Spleen (tissue), 11 donors: ENCODE results near the gene IARS1. TPM values are rescaled to one million over a fixed set of nuclear protein-coding genes. Genes with fewer than 3 reads are reported as not detected.

Experiments
- DNase-seq: peaks from one replicate; pipeline ENCODE4 v3.0.0-alpha.2; 2020
- H3K27ac ChIP-seq, 8 donors: fragments of 200-600 bp; sonication (generic) in 7 of 8; 1 replicate in 4 of 8; 2 replicates in 4 of 8; pipeline versions ENCODE4 v1.5.0 to v1.8.0; 2016 to 2021; ENCODE audit warnings: inconsistent platforms in 4 of 8, mild to moderate bottlenecking in 4 of 8, moderate library complexity in 1 of 8
- H3K27me3 ChIP-seq, 7 donors: fragments of 200-600 bp; sonication (generic) in 6 of 7; replicated peaks in 1 of 7; 1 replicate in 4 of 7; 2 replicates in 3 of 7; pipeline versions ENCODE4 v1.5.0 to v1.8.0; 2016 to 2021; ENCODE audit warnings: inconsistent platforms in 3 of 7, mild to moderate bottlenecking in 1 of 7
- H3K36me3 ChIP-seq, 6 donors: fragments of 200-600 bp; sonication (generic) in 5 of 6; 1 replicate in 4 of 6; 2 replicates in 2 of 6; pipeline versions ENCODE4 v1.5.0 to v1.8.0; 2016 to 2021; ENCODE audit warnings: inconsistent platforms in 2 of 6
- H3K4me1 ChIP-seq, 6 donors: fragments of 200-600 bp; sonication (generic) in 5 of 6; 1 replicate in 3 of 6; 2 replicates in 3 of 6; pipeline versions ENCODE4 v1.5.0 to v1.8.0; 2016 to 2021; ENCODE audit warnings: inconsistent platforms in 3 of 6
- H3K4me3 ChIP-seq, 8 donors: fragments of 200-600 bp; sonication (generic) in 7 of 8; 1 replicate in 4 of 8; 2 replicates in 4 of 8; pipeline versions ENCODE4 v1.5.0 to v1.8.0; 2016 to 2021; ENCODE audit warnings: inconsistent platforms in 4 of 8, mild to moderate bottlenecking in 4 of 8, moderate library complexity in 2 of 8
- H3K9me3 ChIP-seq, 8 donors: fragments of 200-600 bp; sonication (generic) in 7 of 8; 1 replicate in 4 of 8; 2 replicates in 4 of 8; pipeline versions ENCODE4 v1.5.0 to v1.8.0; 2016 to 2021; ENCODE audit warnings: inconsistent platforms in 4 of 8
- CTCF ChIP-seq, 11 experiments: fragments of 200-600 bp in 7 of 11; fragments of 450-650 bp in 4 of 11; sonication (generic) in 4 of 11; IDR thresholded peaks in 8 of 11; conservative IDR thresholded peaks in 3 of 11; 1 replicate in 7 of 11; 2 replicates in 4 of 11; pipeline versions ENCODE4 v1.4.0 to v1.8.0; 2016 to 2021; ENCODE audit warnings: antibody characterized with exemption in 11 of 11, inconsistent platforms in 4 of 11, mild to moderate bottlenecking in 1 of 11
- POLR2A ChIP-seq, 3 donors: fragments of 450-650 bp; IDR thresholded peaks; one replicate each; pipeline ENCODE4 v1.5.1; 2017; ENCODE audit warnings: antibody characterized with exemption in 3 of 3, mild to moderate bottlenecking in 1 of 3
- POLR2AphosphoS5 ChIP-seq, 3 donors: sonication (generic); formaldehyde crosslinking; IDR thresholded peaks; one replicate each; pipeline ENCODE4 v1.5.1; 2017; ENCODE audit warnings: antibody characterized with exemption in 3 of 3
- WGBS, 5 donors: extraction: QIAGEN DNeasy Blood & Tissue Kit in 3 of 5; methylation state at CpG; one replicate each; pipeline versions ENCODE4 v1.1.5 to v1.1.7; 2013 to 2018; 5-methylcytosine and 5-hydroxymethylcytosine counted together
- intact Hi-C: fragments of 100-400 bp; cut with DNase I; formaldehyde crosslinking; loops from one replicate; pipeline ENCODE4 v1.15.0; 2023; ENCODE audit warnings: low total_unique reads
- polyA plus RNA-seq, 3 donors: library from polyadenylated mRNA; stranded (reverse); fragments of 200-250 nt; gene quantifications; one replicate each; pipeline ENCODE4 v1.2.1, GENCODE V29; 2013
- total RNA-seq, 7 donors: library from RNA; depleted of rRNA in 3 of 7; stranded (reverse); fragments of >200 nt in 3 of 7; fragmentation: NEBNext Ultra II Directional in 4 of 7; extraction: Animal tissue kit (Norgen Biotek cat#: 25700) in 4 of 7; gene quantifications; one replicate each; pipeline versions ENCODE4 v1.1.0 to v1.2.1, GENCODE V29; 2016 to 2021
- donor health status: healthy with polysubstance abuse.
- donor health status: DM: no; HTN: no; CAD: no; lungs with moderate emphysema.
- donor health status: DM: no; HTN: no; CAD: no.
- donor health status: Bipolar disorder and iron deficiency.
- donor health status: healthy.
- donor health status: DM: no; HTN: no; CAD: no.
- donor health status: DM: yes; HTN: yes; CAD: no.

The IARS1 gene
- total and polyA plus RNA-seq, 10 donors = 16.0 to 110 (median 61.5) TPM

- WGBS, 5 donors = 14 to 30% (median 20%) methylated on average over 13 of the region's 13 CpGs
- DNase-seq = peak; percentile 76
Measured at GRCh38 chr9:92294297-92294676, 790 bp upstream of the IARS1 start.

GRCh38 chr9:92293075-92293354, 482 bp downstream of the IARS1 start:
- H3K27ac ChIP-seq = peak overlapping the region in 7 of 8 donors; percentile 72 to 91 (median 87)
- no peak for DNase-seq
- H3K4me3 ChIP-seq = peak overlapping the region; percentile 61 to 85 (median 76)
- H3K4me1 ChIP-seq = peaks cover 19 to 67% (median 37%) of the 10 kb centered on the region in 6 donors
- peaks cover 0 to 43% (median 17%) of the 10 kb centered on the region in 6 donors for H3K36me3 ChIP-seq
- intact Hi-C loops = loop anchor here (5.0 kb wide), 1 partner anchor 34 kb away; the partner anchor contains the start of genes CENPP and NOL8
- H3K9me3 ChIP-seq = no peaks in the 10 kb centered on the region
- WGBS, 5 donors = 1 to 2% (median 1%) methylated on average over 5 of the region's 5 CpGs
- H3K27me3 ChIP-seq = no peaks in the 10 kb centered on the region
- TF ChIP-seq POLR2AphosphoS5 (IDR thresholded peaks at IDR 0.05) (no peak), CTCF (IDR thresholded peaks at IDR 0.05 in 8 of 11, conservative IDR thresholded peaks at IDR 0.05 in 3 of 11) (no peak), POLR2A (IDR thresholded peaks at IDR 0.05) (no peak)

More at GRCh38 chr9:92294297-92294676, 790 bp upstream of the IARS1 start:
- H3K36me3 ChIP-seq = peaks cover 0 to 43% (median 21%) of the 10 kb centered on the region in 6 donors
- H3K9me3 ChIP-seq = no peaks in the 10 kb centered on the region
- TF ChIP-seq CTCF (IDR thresholded peaks at IDR 0.05 in 8 of 11, conservative IDR thresholded peaks at IDR 0.05 in 3 of 11) (no peak), POLR2AphosphoS5 (IDR thresholded peaks at IDR 0.05) (no peak), POLR2A (IDR thresholded peaks at IDR 0.05) (no peak)
- peak overlapping the region; percentile 61 to 85 (median 76) for H3K4me3 ChIP-seq
- H3K4me1 ChIP-seq = peaks cover 21 to 80% (median 43%) of the 10 kb centered on the region in 6 donors
- intact Hi-C loops = loop anchor here (5.0 kb wide), 1 partner anchor 33 kb away; the partner anchor contains the start of genes CENPP and NOL8
- no peaks in the 10 kb centered on the region for H3K27me3 ChIP-seq
- peak overlapping the region; percentile 66 to 91 (median 86) for H3K27ac ChIP-seq

GRCh38 chr9:92292338-92293074, 991 bp downstream of the IARS1 start:
- Histone ChIP-seq H3K27me3 (no peaks in the 10 kb centered on the region), H3K27ac (peak overlapping the region in 5 of 8 donors; percentile 86 to 91 (median 90)), H3K4me3 (peak overlapping the region; percentile 61 to 85 (median 76)), H3K4me1 (peaks cover 17 to 62% (median 36%) of the 10 kb centered on the region in 6 donors), H3K9me3 (no peaks in the 10 kb centered on the region), H3K36me3 (peaks cover 0 to 43% (median 17%) of the 10 kb centered on the region in 6 donors)
- no peak for DNase-seq
- TF ChIP-seq CTCF (IDR thresholded peaks at IDR 0.05 in 8 of 11, conservative IDR thresholded peaks at IDR 0.05 in 3 of 11) = no peak
- no peak for TF ChIP-seq POLR2A (IDR thresholded peaks at IDR 0.05)
- TF ChIP-seq POLR2AphosphoS5 (IDR thresholded peaks at IDR 0.05) = no peak
- 38 to 59% (median 47%) methylated on average over 7 to 8 of the region's 8 CpGs for WGBS, 5 donors
- intact Hi-C loops = loop anchor here (5.0 kb wide), 1 partner anchor 35 kb away; the partner anchor contains the start of genes CENPP and NOL8

- Histone ChIP-seq H3K9me3 (no peaks in the 10 kb centered on the region), H3K27me3 (no peaks in the 10 kb centered on the region), H3K4me3 (no peak overlapping the region), H3K27ac (no peak overlapping the region), H3K36me3 (peaks cover 0 to 44% (median 19%) of the 10 kb centered on the region in 6 donors), H3K4me1 (peaks cover 17 to 56% (median 33%) of the 10 kb centered on the region in 6 donors)
- intact Hi-C loops = loop anchor here (5.0 kb wide), 1 partner anchor 36 kb away; the partner anchor contains the start of genes CENPP and NOL8
- no peak for DNase-seq
- TF ChIP-seq CTCF (IDR thresholded peaks at IDR 0.05 in 8 of 11, conservative IDR thresholded peaks at IDR 0.05 in 3 of 11) (no peak), POLR2A (IDR thresholded peaks at IDR 0.05) (no peak), POLR2AphosphoS5 (IDR thresholded peaks at IDR 0.05) (no peak)
- 71 to 84% (median 75%) methylated on average over 2 of the region's 2 CpGs for WGBS, 5 donors
Measured at GRCh38 chr9:92291577-92291976, 1.9 kb downstream of the IARS1 start.
